AML-193 (cell line): ENCODE results near the gene BHLHA15.

Experiments
- DNase-seq, 2 experiments: peaks; one replicate each; lab custom pipeline; 2025; lab: John Stamatoyannopoulos, UW

Gene BHLHA15

DNA sequence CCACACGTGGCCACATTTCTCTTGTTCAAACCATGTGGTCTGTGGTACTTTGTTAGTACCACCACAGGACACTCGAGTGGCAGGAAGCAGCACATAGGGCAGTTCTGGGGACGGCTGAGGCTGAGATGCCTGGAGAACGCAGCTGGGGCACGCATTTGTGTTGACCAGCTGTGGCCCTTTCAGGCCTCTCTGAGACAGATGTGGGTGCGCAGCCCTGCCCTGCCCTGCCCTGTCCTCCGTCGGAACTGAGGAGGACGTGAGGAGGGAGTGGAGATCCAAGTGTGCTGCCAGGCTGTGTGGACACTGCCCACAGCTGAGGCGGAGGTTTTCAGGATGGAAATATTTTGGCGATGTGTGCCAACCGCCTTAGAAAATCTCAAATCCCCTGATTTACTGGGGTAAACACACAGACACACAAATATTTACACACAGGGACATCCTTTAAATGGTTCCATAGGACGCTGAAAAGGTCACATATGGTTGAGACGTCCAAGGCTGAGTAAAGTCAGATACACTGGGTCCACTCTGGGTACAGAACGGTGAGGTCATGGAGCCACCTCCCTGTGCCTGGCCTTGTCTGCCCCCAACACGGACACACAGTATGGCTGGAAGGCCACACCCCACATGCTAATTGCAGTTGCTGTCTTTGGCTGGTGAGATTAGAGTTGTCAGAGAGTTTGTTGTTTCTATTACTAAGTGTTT lies 14.8 kb downstream of the BHLHA15 start:
- DNase-seq: no peak

- DNase-seq: no peak
Measured at GRCh38 chr7:98227939-98228338, 16.7 kb downstream of the BHLHA15 start.

DNA sequence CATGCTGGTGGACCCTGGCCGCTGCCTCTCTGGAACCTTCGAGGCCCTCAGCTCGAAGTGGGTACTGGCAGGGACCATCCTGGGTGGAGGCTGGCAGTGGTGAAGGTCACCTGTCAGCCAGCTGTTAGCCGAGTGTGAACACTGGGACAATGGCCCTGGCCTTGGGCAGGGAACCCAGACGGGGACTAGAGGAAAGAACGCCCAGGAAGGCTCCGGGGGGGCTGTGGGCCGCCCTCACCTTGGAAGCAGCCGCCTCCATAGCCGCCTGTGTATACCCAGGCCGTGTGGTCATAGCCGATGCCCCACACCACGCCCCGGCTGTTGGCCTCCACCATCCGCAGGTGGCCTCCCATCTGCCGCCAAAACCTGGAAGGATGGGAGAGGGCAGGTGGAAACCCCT lies 17.6 kb downstream of the BHLHA15 start:
- DNase-seq: no peak

DNA sequence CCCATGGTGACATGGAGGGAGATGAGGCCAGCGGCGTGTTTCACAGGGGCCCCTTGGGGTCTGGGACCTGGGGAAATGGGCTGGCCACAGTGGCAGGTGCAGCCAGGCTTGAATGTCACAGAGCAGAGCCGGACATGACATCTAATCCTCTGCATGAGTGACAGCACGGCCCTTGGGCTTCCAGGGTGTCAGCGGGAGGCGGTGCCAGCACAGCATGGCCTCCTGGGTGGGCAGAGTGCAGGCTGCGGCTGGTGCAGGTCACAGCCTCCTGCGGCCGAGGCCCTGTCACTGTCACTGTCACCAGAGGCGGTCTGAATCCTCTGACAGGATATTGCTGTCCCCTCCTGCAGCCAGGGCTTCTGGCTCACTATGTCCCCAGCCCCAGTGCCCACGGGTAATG lies 18.2 kb downstream of the BHLHA15 start:
- DNase-seq: no peak

DNA sequence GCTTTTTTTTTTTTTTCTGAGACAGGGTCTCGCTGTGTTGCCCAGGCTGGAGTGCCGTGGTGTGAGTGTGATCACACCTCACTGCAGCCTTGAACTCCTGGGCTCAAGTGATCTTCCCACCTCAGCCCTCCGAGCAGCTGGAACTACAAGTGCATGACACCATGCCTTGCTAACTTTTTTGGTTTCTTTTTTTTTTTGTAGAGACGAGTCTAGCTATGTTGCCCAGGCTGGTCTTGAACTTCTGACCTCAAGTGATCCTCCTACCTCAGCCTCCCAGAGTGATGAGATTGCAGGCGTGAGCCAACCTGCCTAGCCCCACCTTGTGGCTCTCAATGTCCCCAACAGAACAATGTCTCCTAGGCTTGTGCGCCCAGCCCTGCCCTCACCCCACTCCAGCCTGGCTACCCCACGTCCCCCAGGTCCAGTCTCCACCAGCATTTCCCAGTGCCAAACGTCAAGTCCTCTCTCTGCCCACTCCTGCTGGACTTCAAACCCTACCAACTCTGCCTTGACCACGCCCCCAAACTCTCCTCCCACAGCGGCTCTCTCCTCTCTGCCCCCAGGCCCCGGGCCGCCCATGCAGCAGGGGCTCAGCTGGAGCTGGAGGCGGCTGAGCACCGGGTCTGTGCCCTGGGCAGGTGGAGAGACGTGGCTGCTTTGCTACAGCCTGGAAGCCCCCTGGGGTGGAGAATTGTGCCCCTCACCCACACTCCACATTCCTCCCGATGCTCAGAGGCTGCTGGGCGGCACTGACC lies 18.9 kb downstream of the BHLHA15 start:
- DNase-seq: no peak

DNA sequence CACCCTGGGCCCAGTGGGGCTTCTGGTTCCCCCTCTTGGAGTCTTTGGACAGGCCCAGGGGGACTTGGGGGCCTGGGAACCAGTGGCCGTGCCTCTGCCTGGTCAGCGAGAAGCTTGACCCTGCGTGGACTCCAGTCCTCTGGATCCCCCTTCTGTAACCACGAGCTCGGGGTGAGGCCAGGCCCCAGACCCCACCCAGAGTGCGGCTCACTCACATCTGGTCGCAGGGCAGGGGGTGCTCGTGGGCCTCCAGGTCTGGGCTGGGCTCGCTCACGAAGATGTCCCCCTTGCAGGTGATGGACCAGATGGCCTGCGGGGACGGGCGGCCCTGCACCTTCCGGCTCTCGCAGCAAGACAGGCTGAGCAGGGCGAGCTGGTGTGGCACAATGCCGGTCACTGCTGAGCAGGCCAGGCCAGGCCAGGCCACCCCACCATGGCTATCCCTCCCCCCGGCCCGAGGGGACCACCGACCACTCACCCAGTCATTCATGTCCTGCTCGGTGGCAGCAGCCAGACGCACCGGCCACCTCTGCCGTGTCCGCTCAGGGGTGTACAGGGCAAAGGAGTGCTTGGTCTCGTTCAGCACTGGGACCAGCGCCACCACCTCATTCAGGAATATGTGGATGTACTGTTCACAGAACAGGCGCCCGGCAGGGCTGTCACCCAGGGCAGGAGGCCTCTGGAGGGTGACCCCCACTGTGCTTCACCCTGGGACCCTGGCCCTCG lies 19.7 kb downstream of the BHLHA15 start:
- DNase-seq: no peak

DNA sequence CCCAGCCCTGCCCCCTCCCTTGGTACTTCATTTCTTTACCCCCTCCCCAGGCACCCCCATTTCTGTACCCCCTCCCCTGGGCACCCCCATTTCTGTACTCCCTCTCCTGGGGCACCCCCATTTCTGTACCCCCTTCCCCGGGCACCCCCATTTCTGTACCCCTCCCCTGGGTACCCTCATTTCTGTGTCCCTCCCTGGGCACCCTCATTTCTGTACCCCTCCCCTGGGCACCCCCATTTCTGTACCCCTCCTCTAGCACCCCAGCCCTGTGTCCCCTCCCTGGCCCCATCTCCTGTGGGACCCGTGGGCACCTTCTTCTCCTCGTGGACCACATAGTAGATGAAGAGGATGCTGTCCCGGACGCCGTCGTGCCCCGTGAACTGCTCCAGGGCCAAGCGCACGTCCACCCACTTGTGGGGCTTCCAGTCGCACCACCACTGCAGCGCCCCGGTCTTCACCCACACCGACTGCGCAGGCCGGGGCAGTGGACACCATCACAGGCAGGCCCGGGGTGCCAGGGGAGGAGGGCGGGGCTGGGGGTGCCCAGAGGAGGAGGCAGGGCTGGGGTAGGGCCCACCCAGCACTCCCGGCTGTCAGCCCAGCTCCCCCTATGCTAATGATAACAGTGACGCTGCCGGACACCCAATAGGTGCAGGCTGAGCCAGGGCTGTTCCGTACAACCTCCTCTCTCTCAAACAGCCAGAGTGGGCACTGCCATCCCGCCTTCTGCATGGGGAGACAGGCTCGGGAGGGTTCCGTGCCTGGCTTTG lies 20.4 kb downstream of the BHLHA15 start:
- no peak for DNase-seq

GRCh38 chr7:98232263-98232585 lies 21.0 kb downstream of the BHLHA15 start:
- DNase-seq: no peak

GRCh38 chr7:98232799-98233198 lies 21.6 kb downstream of the BHLHA15 start:
- DNase-seq: no peak

DNA sequence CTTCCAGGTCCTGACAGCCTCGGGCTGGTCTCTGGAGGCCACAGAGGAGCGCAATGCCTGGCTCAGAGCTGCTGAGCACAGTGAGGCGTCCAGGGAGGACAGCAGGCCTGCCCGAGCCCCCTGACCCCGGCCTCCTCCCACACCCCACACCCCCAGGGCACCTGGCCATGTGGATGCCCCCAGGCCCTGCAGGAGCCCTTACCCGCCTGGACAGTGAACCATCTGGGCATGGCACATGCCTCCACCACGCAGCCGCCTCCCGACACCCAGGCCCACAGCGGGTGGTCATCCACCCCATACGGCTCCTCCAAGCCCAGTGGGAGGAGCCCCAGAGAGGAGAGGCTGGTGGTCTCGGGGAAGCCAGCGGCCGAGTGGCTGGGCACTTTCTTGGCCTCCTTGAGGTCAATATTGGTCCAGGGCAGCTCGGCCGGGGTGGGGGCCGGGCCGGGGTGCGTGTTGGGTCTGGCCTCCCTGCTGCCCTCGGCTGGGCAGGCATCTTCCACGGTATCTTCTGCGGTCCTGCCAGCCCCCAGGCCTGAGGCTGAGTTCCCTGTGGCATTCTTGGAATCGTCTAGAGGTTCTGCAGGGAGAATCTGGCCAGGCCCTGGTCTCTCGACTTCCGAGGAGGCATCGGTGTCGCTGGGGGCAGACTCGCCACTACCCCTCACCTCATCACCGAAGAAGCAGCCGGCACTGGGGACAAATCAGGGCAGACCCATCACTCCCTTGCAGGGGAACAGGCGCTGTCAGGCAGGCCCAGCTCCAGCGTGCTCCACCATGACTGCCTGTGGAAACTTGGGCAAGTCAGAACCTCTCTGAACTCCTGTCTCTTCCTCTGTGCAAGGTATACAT lies 22.2 kb downstream of the BHLHA15 start:
- DNase-seq: no peak

DNA sequence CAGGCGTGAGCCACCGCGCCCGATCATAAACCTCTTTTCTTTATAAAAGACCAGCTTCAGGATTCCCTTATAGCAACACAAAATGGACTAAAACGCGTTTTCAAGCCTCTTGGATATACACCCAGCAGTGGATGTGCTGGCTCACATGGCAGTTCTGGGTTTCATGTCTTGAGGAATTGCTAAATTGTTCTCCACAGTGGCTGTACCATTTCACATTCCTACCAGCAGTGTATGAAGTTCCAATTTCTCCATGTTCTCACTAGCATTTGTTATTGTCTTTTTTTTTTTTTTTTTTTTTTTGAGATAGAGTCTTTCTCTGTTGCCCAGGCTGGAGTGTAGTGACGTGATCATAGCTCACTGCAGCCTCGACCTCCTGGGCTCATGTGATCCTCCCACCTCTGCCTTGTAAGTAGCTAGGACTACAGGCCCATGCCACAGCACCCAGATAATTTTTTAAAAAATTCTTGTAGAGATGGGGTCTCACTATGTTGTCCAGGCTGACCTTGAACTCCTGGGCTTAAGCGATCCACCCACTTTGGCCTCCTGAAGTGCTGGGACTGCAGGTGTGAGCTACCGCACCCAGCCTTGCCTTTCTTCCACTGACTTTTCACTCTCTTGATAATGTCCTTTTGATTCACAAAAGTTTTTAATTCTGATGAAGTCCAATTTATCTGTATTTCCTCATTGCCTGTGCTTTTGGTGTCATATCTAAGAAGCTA lies 23.3 kb downstream of the BHLHA15 start:
- DNase-seq: no peak

- no peak for DNase-seq
Measured at GRCh38 chr7:98235901-98236300, 24.7 kb downstream of the BHLHA15 start.

DNA sequence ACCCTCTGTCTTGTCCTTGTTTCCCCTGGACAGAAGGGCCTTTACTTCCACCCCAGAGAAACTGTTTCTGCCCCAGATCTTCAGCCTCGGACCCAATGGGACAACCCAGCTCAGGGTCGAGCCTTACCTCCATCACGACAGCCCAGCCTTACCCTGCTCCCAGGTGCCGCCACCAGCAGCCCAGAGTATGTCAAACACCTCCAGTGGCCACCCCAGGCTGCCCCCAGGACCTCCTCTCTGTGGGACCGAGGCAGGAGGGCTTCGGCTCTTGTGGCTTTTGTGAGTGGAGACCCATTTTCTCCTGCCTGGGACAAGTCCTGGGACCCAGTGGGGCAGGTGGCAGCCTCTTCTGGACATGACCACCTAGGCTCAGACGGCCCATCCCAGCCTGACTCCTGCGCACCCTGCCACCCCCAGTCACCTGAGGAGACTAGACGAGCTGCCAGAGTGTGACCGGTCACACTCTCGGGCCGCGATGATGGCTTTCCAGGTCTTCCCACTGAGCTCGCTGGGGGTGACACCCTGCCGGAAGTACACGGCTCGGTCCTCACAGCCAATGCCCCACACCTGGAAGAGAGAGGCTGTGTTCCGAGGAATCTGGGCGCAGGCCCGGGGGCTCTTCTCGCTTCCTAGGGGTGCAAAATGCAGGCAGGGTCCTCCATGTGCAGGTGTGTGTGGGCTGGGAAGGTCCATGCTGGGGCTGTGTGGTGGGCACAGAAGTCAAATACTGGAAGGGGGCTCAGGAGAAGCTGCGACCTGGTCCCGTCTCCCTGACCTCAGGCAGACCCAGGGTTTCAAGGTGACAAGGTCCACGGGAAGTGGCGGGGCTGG lies 25.3 kb downstream of the BHLHA15 start:
- DNase-seq: no peak

- DNase-seq: no peak
Measured at GRCh38 chr7:98238076-98238475, 26.8 kb downstream of the BHLHA15 start.

DNA sequence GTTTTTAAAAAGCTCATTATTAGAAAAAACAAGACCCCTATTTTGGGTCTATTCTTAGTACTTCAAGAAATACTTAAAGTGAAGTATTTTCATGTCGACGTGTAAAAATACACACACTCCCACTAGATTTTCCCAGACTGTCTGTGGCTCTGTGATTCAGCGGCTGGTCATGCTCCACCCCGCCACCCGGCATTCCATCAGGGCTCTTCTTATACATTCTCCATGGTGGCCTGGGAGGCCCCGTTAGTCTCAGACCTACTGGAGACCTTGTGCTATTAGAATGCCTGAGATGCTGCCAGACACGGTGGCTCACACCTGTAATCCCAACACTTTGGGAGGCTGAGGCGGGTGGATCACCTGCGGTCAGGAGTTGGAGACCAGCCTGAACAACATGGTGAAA lies 27.7 kb downstream of the BHLHA15 start:
- DNase-seq: no peak

DNA sequence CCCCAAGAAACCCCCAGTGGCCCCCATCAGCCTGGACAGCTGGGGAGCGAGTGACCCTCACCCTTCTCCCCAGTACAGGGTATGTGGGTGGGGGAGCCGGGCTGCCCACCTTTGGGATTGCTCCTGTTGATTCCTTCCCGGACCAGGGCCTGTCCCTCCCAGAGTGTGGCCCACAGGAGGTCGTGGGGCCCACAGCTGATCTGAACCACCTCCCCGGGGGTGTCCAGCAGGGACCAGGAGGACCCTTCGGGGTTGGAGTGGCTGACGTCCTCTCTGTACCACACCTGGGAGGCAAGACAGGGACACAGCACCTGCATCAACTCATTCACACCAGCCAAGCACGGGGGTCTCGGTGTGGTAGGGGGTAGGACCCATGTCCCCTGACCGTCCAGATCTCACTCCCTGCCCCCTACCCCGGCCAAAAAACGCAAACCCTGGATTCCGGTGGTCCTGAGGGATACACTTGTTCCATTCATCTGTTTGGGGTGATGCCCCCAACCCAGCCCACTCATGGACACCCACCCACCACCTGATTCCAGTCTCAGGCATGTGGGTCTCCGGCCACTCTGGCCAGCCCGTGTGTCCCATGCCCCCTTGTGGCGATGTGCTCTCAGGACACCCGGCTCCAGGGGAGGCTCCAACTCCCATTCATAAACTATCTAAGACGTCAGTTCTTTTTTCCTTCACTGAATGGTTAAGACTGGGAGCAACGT lies 29.9 kb downstream of the BHLHA15 start:
- peak; percentile 6 to 14 for DNase-seq

GRCh38 chr7:98241674-98242241 lies 30.5 kb downstream of the BHLHA15 start:
- DNase-seq: no peak

- no peak for DNase-seq
Measured at GRCh38 chr7:98242342-98242741, 31.1 kb downstream of the BHLHA15 start.

DNA sequence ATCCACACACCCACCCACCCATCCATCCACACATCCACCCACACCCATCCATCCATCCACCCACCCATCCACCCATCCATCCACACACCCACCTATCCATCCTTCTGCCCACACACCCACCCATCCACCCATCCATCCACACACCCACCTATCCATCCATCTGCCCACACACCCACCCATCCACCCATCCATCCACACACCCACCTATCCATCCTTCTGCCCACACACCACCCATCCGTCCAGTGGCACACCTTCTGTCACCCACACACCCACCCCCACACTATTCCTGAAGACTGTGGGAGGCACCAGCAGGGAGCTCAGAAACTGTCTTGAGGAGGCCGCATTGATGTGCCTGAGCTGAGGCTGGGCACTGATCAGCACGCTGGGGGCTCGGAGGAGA lies 31.7 kb downstream of the BHLHA15 start:
- no peak for DNase-seq
